Measurements from ENCODE around the gene IRF2BP2.

The IRF2BP2 gene

GRCh38 chr1:234608025-234608910 lies 1.7 kb downstream of the IRF2BP2 start (continued):
- TF ChIP-seq ZNF704 (tag by site-specific recombination; IDR thresholded peaks at IDR 0.05) (no peak), ZNF48 (tag by site-specific recombination; IDR thresholded peaks at IDR 0.05) (no peak), ZNF311 (tag by site-specific recombination; IDR thresholded peaks at IDR 0.05; ENCODE audit: borderline replicate concordance) (no peak), ZNF76 (tag by site-specific recombination; IDR thresholded peaks at IDR 0.05; ENCODE audit: borderline replicate concordance, low read depth) (no peak), PRDM2 (tag by site-specific recombination; IDR thresholded peaks at IDR 0.05; ENCODE audit: borderline replicate concordance) (0 out of 2 replicates have a peak, but pooled peaks have one; percentile 57), ZNF114 (tag by site-specific recombination; IDR thresholded peaks at IDR 0.05) (no peak), ZNF791 (tag by site-specific recombination; IDR thresholded peaks at IDR 0.05) (no peak), ZSCAN30 (tag by site-specific recombination; IDR thresholded peaks at IDR 0.05) (peak; percentile 20; the same call in 1 of the 2 replicates), ZNF837 (tag by site-specific recombination; IDR thresholded peaks at IDR 0.05) (peak; percentile 96), ZNF529 (tag by site-specific recombination; IDR thresholded peaks at IDR 0.05; ENCODE audit: insufficient replicate concordance) (no peak), HOXC10 (CRISPR knock-in tag; IDR thresholded peaks at IDR 0.05) (peak; percentile 60; the same call in 1 of the 2 replicates), REST (tag by site-specific recombination; IDR thresholded peaks at IDR 0.05) (peak; percentile 60; the same call in 1 of the 2 replicates), ZNF433 (tag by site-specific recombination; IDR thresholded peaks at IDR 0.05; ENCODE audit: low read depth) (no peak), ZSCAN4 (tag by site-specific recombination; IDR thresholded peaks at IDR 0.05) (peak; percentile 48), ZNF571 (tag by site-specific recombination; IDR thresholded peaks at IDR 0.05) (no peak), PRDM1 (tag by site-specific recombination; IDR thresholded peaks at IDR 0.05) (no peak), OVOL3 (tag by site-specific recombination; IDR thresholded peaks at IDR 0.05) (no peak), FEZF1 (tag by site-specific recombination; IDR thresholded peaks at IDR 0.05) (peak; percentile 41; the same call in 1 of the 2 replicates), ZNF280C (tag by site-specific recombination; IDR thresholded peaks at IDR 0.05) (no peak), ZNF362 (tag by site-specific recombination; IDR thresholded peaks at IDR 0.05) (no peak), ZNF132 (tag by site-specific recombination; IDR thresholded peaks at IDR 0.05; ENCODE audit: borderline replicate concordance) (no peak)

Data from HEK293 (cell line).